HL-60 (cell line): Measurements from ENCODE around the gene THAP7.
A peak's percentile ranks its signal among the peaks of the same experiment; 100 is the strongest.
"Not testable (repeated sequence)": the region's sequence is repeated elsewhere in the genome, so short reads cannot be mapped to it uniquely, and the experiment has no call there.

Source experiments
- DNase-seq, 2 experiments: peaks; one replicate each; pipeline ENCODE4 v3.0.0-alpha.2; 2010 to 2020; ENCODE audit warnings: low read depth in 1 of 2, low spot score in 1 of 2
- H3K27ac ChIP-seq: fragments of 250-450 bp; sonication (Bioruptor Pico); replicated peaks from 2 replicates; pipeline ENCODE4 v1.5.1; 2020; ENCODE audit warnings: mild to moderate bottlenecking, moderate library complexity
- H3K27me3 ChIP-seq: fragments of 250-450 bp; sonication (Bioruptor Pico); 2 replicates; pipeline ENCODE4 v1.5.1; 2021; ENCODE audit warnings: mild to moderate bottlenecking, moderate library complexity; ENCODE audit not compliant: insufficient read depth, poor library complexity, severe bottlenecking
- H3K4me3 ChIP-seq: replicated peaks from 2 replicates; pipeline ENCODE4 v1.5.1; 2011; ENCODE audit warnings: mild to moderate bottlenecking, control low read depth, low read length; ENCODE audit not compliant: insufficient read depth
- CTCF ChIP-seq: IDR thresholded peaks from one replicate; pipeline ENCODE4 v1.5.1; 2011; ENCODE audit warnings: low read length, control low read depth, inconsistent platforms; ENCODE audit not compliant: insufficient read depth
- GABPA ChIP-seq: IDR thresholded peaks from 2 replicates; pipeline ENCODE4 v1.6.1; 2012; ENCODE audit warnings: low read depth
- POLR2AphosphoS5 ChIP-seq: IDR thresholded peaks from 2 replicates; pipeline ENCODE4 v1.6.1; 2012; ENCODE audit warnings: low read depth
- REST ChIP-seq: IDR thresholded peaks from 2 replicates; pipeline ENCODE4 v1.6.1; 2012; ENCODE audit warnings: low read depth; ENCODE audit not compliant: insufficient replicate concordance
- SPI1 ChIP-seq: IDR thresholded peaks from 2 replicates; pipeline ENCODE4 v1.6.1; 2012; ENCODE audit warnings: low read depth, mild to moderate bottlenecking, borderline replicate concordance

The THAP7 gene

GRCh38 chr22:20973634-20974286, 28.2 kb downstream of the THAP7 start:
- TF ChIP-seq REST (no peak), CTCF (no peak), SPI1 (no peak), GABPA (no peak), POLR2AphosphoS5 (no peak)
- H3K27ac ChIP-seq: no peak overlapping the region
- H3K4me3 ChIP-seq: no peak overlapping the region
- no peak for DNase-seq
- H3K27me3 ChIP-seq: no peaks in the 10 kb centered on the region

GRCh38 chr22:20972933-20973577, 28.9 kb downstream of the THAP7 start:
- Histone ChIP-seq H3K4me3 (no peak overlapping the region), H3K27me3 (no peaks in the 10 kb centered on the region), H3K27ac (no peak overlapping the region)
- TF ChIP-seq REST (no peak), GABPA (no peak), POLR2AphosphoS5 (no peak), CTCF (no peak), SPI1 (no peak)
- no peak for DNase-seq

- H3K27ac ChIP-seq, H3K27me3 ChIP-seq, H3K4me3 ChIP-seq: not testable (repeated sequence)
- peak in 1 of 2 experiments; percentile 38 for DNase-seq
Measured at GRCh38 chr22:20972014-20972694, 29.8 kb downstream of the THAP7 start.

GRCh38 chr22:20970939-20971657, 30.8 kb downstream of the THAP7 start:
- Histone ChIP-seq H3K4me3 (no peak overlapping the region), H3K27ac (no peak overlapping the region), H3K27me3 (no peaks in the 10 kb centered on the region)
- no peak for TF ChIP-seq GABPA
- no peak for TF ChIP-seq POLR2AphosphoS5
- no peak for TF ChIP-seq REST
- no peak for TF ChIP-seq SPI1
- no peak for TF ChIP-seq CTCF
- no peak for DNase-seq
